Limb (tissue), 2 donors: ENCODE measurements around the gene APOA5.
"Not testable (repeated sequence)": the region's sequence is repeated elsewhere in the genome, so short reads cannot be mapped to it uniquely, and the experiment has no call there.

Experiments
- DNase-seq, 2 donors: peaks; one replicate each; pipeline ENCODE4 v3.0.0-alpha.2; 2016; ENCODE audit errors: extremely low spot score in 2 of 2

Gene APOA5

GRCh38 chr11:116791813-116792143, at the start of gene APOA5:
Gene APOA5 (minus strand): TSS chr11:116791879. CDS start chr11:116791860, 19 bp downstream.
- DNase-seq: no peak

- no peak for DNase-seq
Measured at GRCh38 chr11:116840746-116841296, 49.1 kb upstream of the APOA5 start.

- DNase-seq: no peak
Measured at GRCh38 chr11:116840224-116840745, 48.6 kb upstream of the APOA5 start.

- no peak for DNase-seq
Measured at GRCh38 chr11:116838321-116839084, 46.8 kb upstream of the APOA5 start.

GRCh38 chr11:116837231-116838091, 45.8 kb upstream of the APOA5 start, which contains the start of gene APOA1:
Gene APOA1 (minus strand): TSS chr11:116837622. CDS start chr11:116837387, 235 bp downstream.
- no peak for DNase-seq

- no peak for DNase-seq
Measured at GRCh38 chr11:116836632-116836991, 44.9 kb upstream of the APOA5 start.

- DNase-seq: peak; percentile 92 to 93
Measured at GRCh38 chr11:116835791-116836631, 44.3 kb upstream of the APOA5 start.

GRCh38 chr11:116835042-116835772, 43.5 kb upstream of the APOA5 start:
- no peak for DNase-seq

GRCh38 chr11:116834535-116835041, 42.9 kb upstream of the APOA5 start:
- DNase-seq: not testable (repeated sequence)

- DNase-seq: no peak
Measured at GRCh38 chr11:116833816-116834534, 42.3 kb upstream of the APOA5 start.

- DNase-seq: no peak
Measured at GRCh38 chr11:116833491-116833815, 41.8 kb upstream of the APOA5 start.

- no peak for DNase-seq
Measured at GRCh38 chr11:116832350-116833290, 40.9 kb upstream of the APOA5 start.

- DNase-seq: no peak
Measured at GRCh38 chr11:116831790-116832349, 40.2 kb upstream of the APOA5 start.

- DNase-seq: no peak
Measured at GRCh38 chr11:116830184-116830912, 38.7 kb upstream of the APOA5 start.

- DNase-seq: no peak
Measured at GRCh38 chr11:116829525-116830183, 38.0 kb upstream of the APOA5 start, which contains the start of gene APOC3. Gene APOC3 (plus strand): TSS chr11:116829907. CDS start chr11:116830583, 676 bp downstream.

- DNase-seq: no peak
Measured at GRCh38 chr11:116828632-116829524, 37.2 kb upstream of the APOA5 start.
